Muscle of leg (tissue), 11 donors: Measurements from ENCODE around the gene MARVELD3. TPM values are rescaled to one million over a fixed set of nuclear protein-coding genes. Genes with fewer than 3 reads are reported as not detected.
"Not testable (repeated sequence)": the region's sequence is repeated elsewhere in the genome, so short reads cannot be mapped to it uniquely, and the experiment has no call there.

Source experiments
- DNase-seq: peaks from one replicate; pipeline ENCODE4 v3.0.0; 2013
- H3K27ac ChIP-seq: one replicate; pipeline ENCODE4 v1.5.1; 2013; ENCODE audit warnings: mild to moderate bottlenecking, low read length, control low read depth
- H3K27me3 ChIP-seq: one replicate; pipeline ENCODE4 v1.6.1; 2013; ENCODE audit warnings: low read length; ENCODE audit not compliant: control insufficient read depth, insufficient read depth
- H3K36me3 ChIP-seq: one replicate; pipeline ENCODE4 v1.6.1; 2013; ENCODE audit warnings: low read length; ENCODE audit not compliant: control insufficient read depth, insufficient read depth
- H3K4me1 ChIP-seq: one replicate; pipeline ENCODE4 v1.6.1; 2013; ENCODE audit warnings: low read length; ENCODE audit not compliant: control insufficient read depth, insufficient read depth
- H3K4me3 ChIP-seq: one replicate; pipeline ENCODE4 v1.5.1; 2013; ENCODE audit warnings: low read length, control low read depth
- H3K9me3 ChIP-seq: replicated peaks from 2 replicates; pipeline ENCODE4 v1.6.1; 2013; ENCODE audit warnings: low read depth, low read length; ENCODE audit not compliant: control insufficient read depth
- WGBS: methylation state at CpG from one replicate; pipeline ENCODE4 v1.1.5; 2013; ENCODE audit warnings: missing lambda C conversion rate; ENCODE audit not compliant: insufficient coverage; 5-methylcytosine and 5-hydroxymethylcytosine counted together
- polyA plus RNA-seq, 8 donors: library from polyadenylated mRNA; unstranded; fragments of 120-200 nt; gene quantifications; one replicate each; pipeline versions ENCODE4 v1.2.1 to v1.2.3, GENCODE V29; 2013; ENCODE audit warnings: inconsistent platforms in 1 of 8, low replicate concordance in 1 of 8; ENCODE audit not compliant: insufficient read length in 8 of 8, insufficient read depth in 1 of 8
- total RNA-seq: library from RNA; stranded (reverse); fragments of 120-200 nt; gene quantifications from one replicate; pipeline ENCODE4 v1.2.4, GENCODE V29; 2013

Gene MARVELD3
- total and polyA plus RNA-seq, 9 donors: 0.14 to 4.0 (median 0.30) TPM; not detected in 1

GRCh38 chr16:71684280-71684679 is 58.3 kb downstream of the MARVELD3 start:
- 97% methylated on average over 6 of the region's 12 CpGs for WGBS
- H3K9me3 ChIP-seq, H3K27me3 ChIP-seq, DNase-seq, H3K27ac ChIP-seq, H3K4me3 ChIP-seq, H3K4me1 ChIP-seq: not testable (repeated sequence)
- H3K36me3 ChIP-seq: peaks cover 25% of the 10 kb centered on the region

Other genes starting within 250 kb of the MARVELD3 start
- not detected for gene TLE7, start 184.1 kb upstream of the MARVELD3 start, total RNA-seq
- not detected for gene TLE7, start 184.1 kb upstream of the MARVELD3 start, polyA plus RNA-seq
- 10.9 TPM for gene ZNF23, start 163.9 kb upstream of the MARVELD3 start, total RNA-seq
- 10 to 100 TPM in 6 of 8 donors, 1 to 10 TPM in 2; 8.8 to 11.2 (median 10.4) TPM for gene ZNF23, start 163.9 kb upstream of the MARVELD3 start, polyA plus RNA-seq
- 3.4 TPM for gene ZNF19, start 136.9 kb upstream of the MARVELD3 start, total RNA-seq
- 1 to 10 TPM; 1.4 to 3.8 (median 2.2) TPM for gene ZNF19, start 136.9 kb upstream of the MARVELD3 start, polyA plus RNA-seq
- 0.04 TPM for gene CHST4, start 99.8 kb upstream of the MARVELD3 start, total RNA-seq
- under 1 TPM in 3 of 8 donors, not detected in 5; 0.07 to 0.21 (median 0.08) TPM for gene CHST4, start 99.8 kb upstream of the MARVELD3 start, polyA plus RNA-seq
- gene TAT, start 49.1 kb upstream of the MARVELD3 start, total RNA-seq: 0.04 TPM
- under 1 TPM in 1 of 8 donors, not detected in 7; 0.17 TPM for gene TAT, start 49.1 kb upstream of the MARVELD3 start, polyA plus RNA-seq
- 5.5 TPM for gene PHLPP2, start 98.5 kb downstream of the MARVELD3 start, total RNA-seq
- gene PHLPP2, start 98.5 kb downstream of the MARVELD3 start, polyA plus RNA-seq: 1 to 10 TPM; 4.6 to 7.9 (median 5.6) TPM
- gene AP1G1, start 182.7 kb downstream of the MARVELD3 start, total RNA-seq: 33.7 TPM
- gene AP1G1, start 182.7 kb downstream of the MARVELD3 start, polyA plus RNA-seq: 10 to 100 TPM; 34.7 to 42.7 (median 39.5) TPM
- gene ATXN1L, start 219.8 kb downstream of the MARVELD3 start, total RNA-seq: 11.3 TPM
- 10 to 100 TPM; 14.3 to 23.0 (median 18.6) TPM for gene ATXN1L, start 219.8 kb downstream of the MARVELD3 start, polyA plus RNA-seq